ENCODE measurements around the gene SSR1.

GRCh38 chr6:7307533-7307932, 5.5 kb downstream of the SSR1 start:
- TF ChIP-seq, protein P1, sequence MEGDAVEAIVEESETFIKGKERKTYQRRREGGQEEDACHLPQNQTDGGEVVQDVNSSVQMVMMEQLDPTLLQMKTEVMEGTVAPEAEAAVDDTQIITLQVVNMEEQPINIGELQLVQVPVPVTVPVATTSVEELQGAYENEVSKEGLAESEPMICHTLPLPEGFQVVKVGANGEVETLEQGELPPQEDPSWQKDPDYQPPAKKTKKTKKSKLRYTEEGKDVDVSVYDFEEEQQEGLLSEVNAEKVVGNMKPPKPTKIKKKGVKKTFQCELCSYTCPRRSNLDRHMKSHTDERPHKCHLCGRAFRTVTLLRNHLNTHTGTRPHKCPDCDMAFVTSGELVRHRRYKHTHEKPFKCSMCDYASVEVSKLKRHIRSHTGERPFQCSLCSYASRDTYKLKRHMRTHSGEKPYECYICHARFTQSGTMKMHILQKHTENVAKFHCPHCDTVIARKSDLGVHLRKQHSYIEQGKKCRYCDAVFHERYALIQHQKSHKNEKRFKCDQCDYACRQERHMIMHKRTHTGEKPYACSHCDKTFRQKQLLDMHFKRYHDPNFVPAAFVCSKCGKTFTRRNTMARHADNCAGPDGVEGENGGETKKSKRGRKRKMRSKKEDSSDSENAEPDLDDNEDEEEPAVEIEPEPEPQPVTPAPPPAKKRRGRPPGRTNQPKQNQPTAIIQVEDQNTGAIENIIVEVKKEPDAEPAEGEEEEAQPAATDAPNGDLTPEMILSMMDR (conservative IDR thresholded peaks at IDR 0.05 in 1 of 2, IDR thresholded peaks at IDR 0.05 in 1 of 2; ENCODE audit: extremely low read depth in 1 of 2, insufficient read depth in 1 of 2, low read depth in 1 of 2, low read length in 2 of 2): no peak
- no peak for TF ChIP-seq EZH2 (IDR thresholded peaks at IDR 0.05; ENCODE audit: borderline replicate concordance, low read length)

All from mammary epithelial cell (primary cell).